ENCODE measurements around the gene RANBP3. TPM values are rescaled to one million over a fixed set of nuclear protein-coding genes. Genes with fewer than 3 reads are reported as not detected.

RANBP3 gene
- total and polyA plus RNA-seq, 2 experiments from 2014 or later = 40.2 to 98.3 TPM

- Histone ChIP-seq H3K36me3 (ENCODE audit: insufficient read depth) (no peaks in the 10 kb centered on the region), H3K27ac (ENCODE audit: low read depth) (no peak overlapping the region), H2AFZ (no peak overlapping the region), H3K4me2 (no peak overlapping the region), H3F3A (replicated peaks; ENCODE audit: low read depth) (peaks cover 6% of the 10 kb centered on the region; the same call in 1 of the 2 replicates), H3K27me3 (ENCODE audit: insufficient read depth) (no peaks in the 10 kb centered on the region), H3K4me3 (no peak overlapping the region), H3K79me2 (replicated peaks; ENCODE audit: insufficient read depth) (peaks cover 100% of the 10 kb centered on the region), H3K4me1 (ENCODE audit: insufficient read depth) (peaks cover 72% of the 10 kb centered on the region), H4K20me1 (replicated peaks; ENCODE audit: insufficient read depth) (peaks cover 66% of the 10 kb centered on the region), H3K9me2 (ENCODE audit: insufficient read depth) (no peaks in the 10 kb centered on the region)
- no peak for ATAC-seq
- H3K4me3 Mint-ChIP-seq = no peak overlapping the region; the same call in 2 of the 3 replicates
- H3K36me3 Mint-ChIP-seq (ENCODE audit: low read depth) = no peaks in the 10 kb centered on the region; the same call in 2 of the 3 replicates
- H3K27ac Mint-ChIP-seq = no peak overlapping the region
- no peaks in the 10 kb centered on the region for H3K9me3 Mint-ChIP-seq
- H3K4me1 Mint-ChIP-seq = peaks cover 82% of the 10 kb centered on the region
- TF ChIP-seq ZNF114 (CRISPR knock-in tag; IDR thresholded peaks at IDR 0.05) (no peak), CREB1 (CRISPR knock-in tag; IDR thresholded peaks at IDR 0.05; ENCODE audit: low read depth) (no peak), EZH2phosphoT487 (IDR thresholded peaks at IDR 0.05; ENCODE audit: unreplicated experiment) (no peak), REST (IDR thresholded peaks at IDR 0.05; ENCODE audit: unreplicated experiment) (no peak), NANOG (IDR thresholded peaks at IDR 0.05; ENCODE audit: borderline replicate concordance) (no peak)
- peaks cover 19% of the 10 kb centered on the region for H3K27me3 Mint-ChIP-seq (ENCODE audit: insufficient read depth, low read depth, poor library complexity)
- no peak for DNase-seq (ENCODE audit: low spot score)
These were observed 21.2 kb downstream of the RANBP3 start for GRCh38 chr19:5956728-5957127.

- Histone ChIP-seq H3K36me3 (ENCODE audit: insufficient read depth) (no peaks in the 10 kb centered on the region), H3K4me1 (ENCODE audit: insufficient read depth) (peaks cover 75% of the 10 kb centered on the region), H3F3A (replicated peaks; ENCODE audit: low read depth) (peaks cover 6% of the 10 kb centered on the region; the same call in 1 of the 2 replicates), H4K20me1 (replicated peaks; ENCODE audit: insufficient read depth) (peaks cover 64% of the 10 kb centered on the region), H3K27me3 (ENCODE audit: insufficient read depth) (no peaks in the 10 kb centered on the region), H3K4me2 (no peak overlapping the region), H3K9me2 (ENCODE audit: insufficient read depth) (no peaks in the 10 kb centered on the region), H3K27ac (ENCODE audit: low read depth) (no peak overlapping the region), H3K79me2 (replicated peaks; ENCODE audit: insufficient read depth) (peaks cover 98% of the 10 kb centered on the region), H3K4me3 (no peak overlapping the region), H2AFZ (no peak overlapping the region)
- H3K36me3 Mint-ChIP-seq (ENCODE audit: low read depth) = no peaks in the 10 kb centered on the region; the same call in 2 of the 3 replicates
- H3K4me3 Mint-ChIP-seq = no peak overlapping the region
- H3K4me1 Mint-ChIP-seq = peaks cover 84% of the 10 kb centered on the region
- ATAC-seq (no peak), DNase-seq (ENCODE audit: low spot score) (no peak)
- H3K9me3 Mint-ChIP-seq = no peaks in the 10 kb centered on the region
- H3K27me3 Mint-ChIP-seq (ENCODE audit: insufficient read depth, low read depth, poor library complexity) = peaks cover 23% of the 10 kb centered on the region
- H3K27ac Mint-ChIP-seq = no peak overlapping the region
- TF ChIP-seq, protein P1, sequence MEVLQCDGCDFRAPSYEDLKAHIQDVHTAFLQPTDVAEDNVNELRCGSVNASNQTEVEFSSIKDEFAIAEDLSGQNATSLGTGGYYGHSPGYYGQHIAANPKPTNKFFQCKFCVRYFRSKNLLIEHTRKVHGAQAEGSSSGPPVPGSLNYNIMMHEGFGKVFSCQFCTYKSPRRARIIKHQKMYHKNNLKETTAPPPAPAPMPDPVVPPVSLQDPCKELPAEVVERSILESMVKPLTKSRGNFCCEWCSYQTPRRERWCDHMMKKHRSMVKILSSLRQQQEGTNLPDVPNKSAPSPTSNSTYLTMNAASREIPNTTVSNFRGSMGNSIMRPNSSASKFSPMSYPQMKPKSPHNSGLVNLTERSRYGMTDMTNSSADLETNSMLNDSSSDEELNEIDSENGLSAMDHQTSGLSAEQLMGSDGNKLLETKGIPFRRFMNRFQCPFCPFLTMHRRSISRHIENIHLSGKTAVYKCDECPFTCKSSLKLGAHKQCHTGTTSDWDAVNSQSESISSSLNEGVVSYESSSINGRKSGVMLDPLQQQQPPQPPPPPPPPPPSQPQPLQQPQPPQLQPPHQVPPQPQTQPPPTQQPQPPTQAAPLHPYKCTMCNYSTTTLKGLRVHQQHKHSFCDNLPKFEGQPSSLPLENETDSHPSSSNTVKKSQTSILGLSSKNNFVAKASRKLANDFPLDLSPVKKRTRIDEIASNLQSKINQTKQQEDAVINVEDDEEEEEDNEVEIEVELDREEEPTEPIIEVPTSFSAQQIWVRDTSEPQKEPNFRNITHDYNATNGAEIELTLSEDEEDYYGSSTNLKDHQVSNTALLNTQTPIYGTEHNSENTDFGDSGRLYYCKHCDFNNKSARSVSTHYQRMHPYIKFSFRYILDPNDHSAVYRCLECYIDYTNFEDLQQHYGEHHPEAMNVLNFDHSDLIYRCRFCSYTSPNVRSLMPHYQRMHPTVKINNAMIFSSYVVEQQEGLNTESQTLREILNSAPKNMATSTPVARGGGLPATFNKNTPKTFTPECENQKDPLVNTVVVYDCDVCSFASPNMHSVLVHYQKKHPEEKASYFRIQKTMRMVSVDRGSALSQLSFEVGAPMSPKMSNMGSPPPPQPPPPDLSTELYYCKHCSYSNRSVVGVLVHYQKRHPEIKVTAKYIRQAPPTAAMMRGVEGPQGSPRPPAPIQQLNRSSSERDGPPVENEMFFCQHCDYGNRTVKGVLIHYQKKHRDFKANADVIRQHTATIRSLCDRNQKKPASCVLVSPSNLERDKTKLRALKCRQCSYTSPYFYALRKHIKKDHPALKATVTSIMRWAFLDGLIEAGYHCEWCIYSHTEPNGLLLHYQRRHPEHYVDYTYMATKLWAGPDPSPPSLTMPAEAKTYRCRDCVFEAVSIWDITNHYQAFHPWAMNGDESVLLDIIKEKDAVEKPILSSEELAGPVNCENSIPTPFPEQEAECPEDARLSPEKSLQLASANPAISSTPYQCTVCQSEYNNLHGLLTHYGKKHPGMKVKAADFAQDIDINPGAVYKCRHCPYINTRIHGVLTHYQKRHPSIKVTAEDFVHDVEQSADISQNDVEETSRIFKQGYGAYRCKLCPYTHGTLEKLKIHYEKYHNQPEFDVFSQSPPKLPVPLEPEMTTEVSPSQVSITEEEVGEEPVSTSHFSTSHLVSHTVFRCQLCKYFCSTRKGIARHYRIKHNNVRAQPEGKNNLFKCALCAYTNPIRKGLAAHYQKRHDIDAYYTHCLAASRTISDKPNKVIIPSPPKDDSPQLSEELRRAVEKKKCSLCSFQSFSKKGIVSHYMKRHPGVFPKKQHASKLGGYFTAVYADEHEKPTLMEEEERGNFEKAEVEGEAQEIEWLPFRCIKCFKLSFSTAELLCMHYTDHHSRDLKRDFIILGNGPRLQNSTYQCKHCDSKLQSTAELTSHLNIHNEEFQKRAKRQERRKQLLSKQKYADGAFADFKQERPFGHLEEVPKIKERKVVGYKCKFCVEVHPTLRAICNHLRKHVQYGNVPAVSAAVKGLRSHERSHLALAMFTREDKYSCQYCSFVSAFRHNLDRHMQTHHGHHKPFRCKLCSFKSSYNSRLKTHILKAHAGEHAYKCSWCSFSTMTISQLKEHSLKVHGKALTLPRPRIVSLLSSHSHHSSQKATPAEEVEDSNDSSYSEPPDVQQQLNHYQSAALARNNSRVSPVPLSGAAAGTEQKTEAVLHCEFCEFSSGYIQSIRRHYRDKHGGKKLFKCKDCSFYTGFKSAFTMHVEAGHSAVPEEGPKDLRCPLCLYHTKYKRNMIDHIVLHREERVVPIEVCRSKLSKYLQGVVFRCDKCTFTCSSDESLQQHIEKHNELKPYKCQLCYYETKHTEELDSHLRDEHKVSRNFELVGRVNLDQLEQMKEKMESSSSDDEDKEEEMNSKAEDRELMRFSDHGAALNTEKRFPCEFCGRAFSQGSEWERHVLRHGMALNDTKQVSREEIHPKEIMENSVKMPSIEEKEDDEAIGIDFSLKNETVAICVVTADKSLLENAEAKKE (CRISPR knock-in tag; IDR thresholded peaks at IDR 0.05) = no peak
- TF ChIP-seq ZNF331 (CRISPR knock-in tag; IDR thresholded peaks at IDR 0.05; ENCODE audit: low read depth) (no peak), STAT1 (IDR thresholded peaks at IDR 0.05; ENCODE audit: unreplicated experiment) (no peak), POLR2AphosphoS5 (IDR thresholded peaks at IDR 0.05; ENCODE audit: low read depth) (no peak), NANOG (IDR thresholded peaks at IDR 0.05; ENCODE audit: borderline replicate concordance) (no peak), JUNB (IDR thresholded peaks at IDR 0.05; ENCODE audit: unreplicated experiment) (no peak)
- TF ChIP-seq, protein P2, sequence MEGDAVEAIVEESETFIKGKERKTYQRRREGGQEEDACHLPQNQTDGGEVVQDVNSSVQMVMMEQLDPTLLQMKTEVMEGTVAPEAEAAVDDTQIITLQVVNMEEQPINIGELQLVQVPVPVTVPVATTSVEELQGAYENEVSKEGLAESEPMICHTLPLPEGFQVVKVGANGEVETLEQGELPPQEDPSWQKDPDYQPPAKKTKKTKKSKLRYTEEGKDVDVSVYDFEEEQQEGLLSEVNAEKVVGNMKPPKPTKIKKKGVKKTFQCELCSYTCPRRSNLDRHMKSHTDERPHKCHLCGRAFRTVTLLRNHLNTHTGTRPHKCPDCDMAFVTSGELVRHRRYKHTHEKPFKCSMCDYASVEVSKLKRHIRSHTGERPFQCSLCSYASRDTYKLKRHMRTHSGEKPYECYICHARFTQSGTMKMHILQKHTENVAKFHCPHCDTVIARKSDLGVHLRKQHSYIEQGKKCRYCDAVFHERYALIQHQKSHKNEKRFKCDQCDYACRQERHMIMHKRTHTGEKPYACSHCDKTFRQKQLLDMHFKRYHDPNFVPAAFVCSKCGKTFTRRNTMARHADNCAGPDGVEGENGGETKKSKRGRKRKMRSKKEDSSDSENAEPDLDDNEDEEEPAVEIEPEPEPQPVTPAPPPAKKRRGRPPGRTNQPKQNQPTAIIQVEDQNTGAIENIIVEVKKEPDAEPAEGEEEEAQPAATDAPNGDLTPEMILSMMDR (conservative IDR thresholded peaks at IDR 0.05; ENCODE audit: low read depth in 2 of 2) = no peak
These were observed 21.6 kb downstream of the RANBP3 start for GRCh38 chr19:5956323-5956722.
